NCI-H2107 (cell line): ENCODE data around the gene SEMA5A.
A peak's percentile ranks its signal among the peaks of the same experiment; 100 is the strongest.

ENCODE experiments used
- DNase-seq: peaks from one replicate; lab custom pipeline; 2025; lab: John Stamatoyannopoulos, UW

SEMA5A gene

DNA sequence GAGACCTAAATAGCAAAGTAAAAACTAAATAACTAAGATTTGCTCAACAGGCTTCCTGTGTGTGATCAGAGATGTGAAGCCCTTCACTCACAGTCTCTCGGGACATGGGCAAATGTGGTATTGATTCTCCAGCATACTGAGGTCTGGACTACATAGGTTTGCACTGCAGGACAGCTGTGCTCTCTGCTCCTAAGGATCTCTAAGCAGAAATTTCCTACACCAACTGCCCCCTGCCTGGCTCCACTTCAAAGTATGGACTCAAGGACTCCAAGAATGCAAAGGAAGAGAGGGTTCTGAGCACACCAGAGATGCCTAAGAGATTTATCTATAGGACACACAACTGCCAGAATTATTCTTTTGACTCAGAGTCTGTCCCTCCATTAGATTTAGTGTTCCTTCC lies 487.2 kb downstream of the SEMA5A start:
- DNase-seq: no peak

GRCh38 chr5:9058161-9058560 lies 487.7 kb downstream of the SEMA5A start:
- no peak for DNase-seq

GRCh38 chr5:9057406-9058000 lies 488.4 kb downstream of the SEMA5A start:
- DNase-seq: no peak

DNA sequence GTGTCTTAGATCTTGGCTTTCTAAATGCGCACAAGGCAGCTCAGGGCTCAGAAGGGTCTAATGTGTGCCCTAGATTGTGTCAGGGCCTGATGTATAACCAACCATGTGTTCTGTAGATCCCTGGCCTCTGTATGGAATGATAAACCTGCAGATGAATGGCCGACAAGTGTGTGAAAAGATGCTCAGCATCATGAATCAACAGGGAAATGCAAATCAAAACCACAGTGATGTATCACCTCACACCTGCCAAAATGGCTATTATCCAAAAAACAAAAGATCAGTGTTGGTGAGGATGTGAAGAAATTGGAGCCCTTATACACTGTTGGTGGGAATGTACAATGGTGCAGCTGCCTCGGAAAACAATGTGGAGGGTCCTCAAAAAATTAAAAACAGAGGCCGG lies 489.8 kb downstream of the SEMA5A start:
- DNase-seq: peak; percentile 77

DNA sequence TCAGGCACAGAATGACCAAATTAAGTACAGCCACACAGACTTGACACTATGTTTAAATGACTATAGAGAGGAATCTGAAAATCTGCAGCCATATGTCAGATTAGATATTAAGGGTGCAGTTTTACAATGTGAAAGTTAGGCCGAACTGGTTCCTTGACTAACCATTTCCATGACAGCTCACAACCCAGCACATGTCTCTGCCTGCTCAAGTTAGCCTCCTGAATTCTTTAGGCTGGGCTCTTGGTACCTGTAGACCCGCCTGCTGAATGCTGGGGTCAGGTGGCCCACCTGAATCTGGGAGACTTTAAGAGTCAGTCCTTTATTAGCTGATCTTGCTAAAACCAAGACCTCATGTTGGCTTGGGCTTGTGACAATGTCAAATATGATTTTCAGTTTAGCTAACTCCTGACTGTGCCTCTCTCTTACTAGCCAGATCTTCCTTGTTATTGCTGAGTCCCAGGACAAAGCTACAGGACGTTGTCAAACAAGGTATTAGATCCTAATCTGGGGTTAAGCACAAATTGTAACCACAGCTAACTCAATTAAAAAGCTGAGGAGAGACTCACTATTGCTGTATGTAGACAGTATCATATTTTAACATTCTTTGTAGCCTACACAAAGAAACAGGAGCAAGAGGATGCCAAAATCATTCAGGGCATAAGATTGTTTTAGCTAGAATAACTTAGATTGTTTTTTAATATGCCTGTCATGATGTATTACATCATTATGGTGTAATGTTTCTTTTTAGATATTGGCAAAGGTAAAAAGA lies 490.9 kb downstream of the SEMA5A start:
- DNase-seq: no peak

DNA sequence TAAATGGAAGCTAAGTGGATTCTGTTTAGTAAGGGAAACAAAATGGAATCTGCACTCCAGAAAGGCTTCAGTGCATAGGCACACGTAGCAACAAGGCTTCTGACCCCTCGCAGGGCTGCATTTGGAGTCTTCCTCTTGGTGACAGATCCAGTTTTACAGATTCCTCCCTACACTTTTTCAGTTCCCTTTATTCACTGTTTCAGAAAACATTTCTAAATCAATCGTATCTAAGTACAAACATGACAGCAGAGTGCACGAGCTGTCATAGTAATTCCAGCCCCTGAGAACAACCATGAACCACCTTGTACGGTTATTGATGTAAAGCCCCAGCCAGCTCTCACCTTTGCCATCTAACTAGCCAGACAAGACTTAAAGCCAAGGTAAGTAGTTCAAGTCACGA lies 491.6 kb downstream of the SEMA5A start:
- DNase-seq: no peak

DNA sequence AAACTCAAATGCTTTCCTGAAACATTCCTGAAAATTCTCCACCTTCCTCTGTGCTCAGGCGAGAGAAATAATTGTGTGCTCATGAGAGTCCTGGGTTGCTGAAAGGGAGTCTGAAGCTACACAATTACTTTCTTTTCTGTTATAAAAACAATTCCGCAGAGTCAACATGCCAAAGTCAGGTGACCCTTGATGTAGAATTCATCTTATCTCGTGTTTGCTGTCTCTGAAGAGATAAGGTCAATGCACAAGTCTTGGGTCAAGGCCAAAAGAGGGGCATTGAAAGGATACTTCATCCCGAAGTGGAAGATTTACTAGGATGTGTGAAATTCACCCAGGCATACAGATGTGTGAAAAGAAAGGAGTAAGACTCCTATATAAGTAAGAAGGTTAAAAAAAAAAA lies 493.5 kb downstream of the SEMA5A start:
- DNase-seq: no peak

DNA sequence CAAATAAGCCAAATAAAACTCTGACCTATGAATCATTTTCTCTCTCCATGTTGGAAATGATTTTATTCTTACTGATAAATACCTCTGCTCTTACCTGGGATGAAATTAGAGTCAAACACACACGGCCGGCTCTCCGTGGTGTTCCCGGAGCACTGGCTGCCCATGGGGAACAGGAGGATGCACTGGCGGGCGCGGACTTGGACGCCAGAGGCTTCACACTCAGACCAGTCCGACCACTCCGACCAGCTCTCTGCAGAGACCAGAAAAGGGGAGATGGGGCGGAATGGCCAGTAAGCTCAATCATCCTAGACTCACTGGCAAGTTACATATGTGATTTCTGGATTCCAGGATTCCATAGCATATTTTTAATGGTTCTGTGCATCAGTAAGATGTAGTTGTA lies 494.1 kb downstream of the SEMA5A start:
- no peak for DNase-seq

GRCh38 chr5:9047932-9048331 lies 497.9 kb downstream of the SEMA5A start:
- DNase-seq: no peak

- DNase-seq: no peak
Observed at GRCh38 chr5:9046756-9047481, 499.0 kb downstream of the SEMA5A start.

- no peak for DNase-seq
Observed at GRCh38 chr5:9045946-9046345, 499.9 kb downstream of the SEMA5A start.

DNA sequence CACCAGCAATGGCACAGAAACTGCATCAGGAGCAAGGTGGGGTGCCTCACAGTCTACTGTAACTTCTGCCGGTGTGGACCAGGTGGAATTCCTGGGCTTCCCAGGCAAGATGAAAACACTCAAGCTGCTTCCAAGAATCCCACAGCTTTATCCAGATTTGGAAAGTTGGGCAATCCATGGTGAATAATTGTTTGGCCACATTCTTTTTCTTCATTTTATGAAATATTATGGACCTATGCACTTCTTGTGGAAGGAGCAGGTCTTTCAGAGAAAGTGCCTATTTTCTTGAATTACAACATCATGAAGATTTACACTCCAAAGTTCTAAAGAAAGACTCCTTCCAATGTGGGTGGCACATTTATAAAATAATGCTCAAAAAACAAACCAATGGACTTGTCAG lies 503.6 kb downstream of the SEMA5A start:
- DNase-seq: no peak

DNA sequence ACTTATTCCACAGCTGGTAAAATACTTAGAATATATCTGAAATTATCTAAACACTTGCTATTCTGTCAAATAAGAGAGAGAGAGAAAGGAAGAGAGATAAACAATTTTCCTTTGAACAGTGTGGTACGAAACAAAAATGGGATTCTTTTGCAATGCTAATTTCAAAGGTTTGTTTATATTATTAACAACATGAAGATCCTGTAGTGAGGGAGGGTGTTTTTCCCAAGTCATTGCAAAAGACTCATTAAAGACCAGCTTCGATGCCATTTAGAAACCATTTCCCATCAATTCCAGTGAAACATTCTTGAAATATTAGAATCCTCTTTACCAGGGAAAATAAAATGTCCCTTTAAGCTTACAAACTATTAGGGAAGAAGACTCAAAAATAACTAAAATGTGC lies 505.4 kb downstream of the SEMA5A start:
- DNase-seq: no peak

DNA sequence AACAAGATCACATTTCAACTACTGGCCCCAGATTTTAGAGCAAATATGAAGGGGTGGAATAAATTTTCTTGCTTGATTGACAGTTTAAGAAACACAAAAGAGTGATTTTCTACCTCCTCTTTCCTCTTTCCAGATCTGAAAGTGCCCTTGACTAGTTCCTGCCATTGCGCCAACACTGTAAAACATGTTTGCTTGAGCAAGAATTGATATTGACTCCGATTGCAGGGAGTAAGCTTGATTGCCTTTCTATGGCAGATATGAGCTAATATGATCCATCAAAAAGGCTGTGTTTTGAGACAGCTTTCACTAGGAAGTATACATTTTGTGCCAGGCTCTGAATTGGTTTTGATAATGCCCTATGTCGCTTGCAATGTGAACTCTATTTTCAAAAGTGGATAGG lies 508.8 kb downstream of the SEMA5A start:
- peak; percentile 8 for DNase-seq

DNA sequence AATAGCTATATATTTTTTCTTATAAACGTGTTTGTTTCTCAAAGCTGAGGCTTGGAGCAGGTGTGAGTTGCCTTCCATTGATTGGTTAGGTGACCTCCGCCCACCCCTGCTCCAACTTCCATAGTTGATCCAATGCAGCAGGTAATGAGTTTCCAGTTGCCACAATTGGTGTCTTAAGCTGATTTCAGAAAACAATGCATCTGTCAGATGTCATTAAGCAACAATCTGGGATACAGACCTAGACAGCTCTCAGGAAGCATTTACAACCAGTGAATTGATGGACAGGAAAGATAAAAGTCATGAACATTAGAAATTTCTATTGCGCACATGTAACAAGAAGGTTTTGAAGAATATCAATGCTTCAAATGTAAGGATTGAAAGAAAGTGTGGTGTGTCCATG lies 510.5 kb downstream of the SEMA5A start:
- no peak for DNase-seq

GRCh38 chr5:9034649-9035048 lies 511.2 kb downstream of the SEMA5A start:
- no peak for DNase-seq

DNA sequence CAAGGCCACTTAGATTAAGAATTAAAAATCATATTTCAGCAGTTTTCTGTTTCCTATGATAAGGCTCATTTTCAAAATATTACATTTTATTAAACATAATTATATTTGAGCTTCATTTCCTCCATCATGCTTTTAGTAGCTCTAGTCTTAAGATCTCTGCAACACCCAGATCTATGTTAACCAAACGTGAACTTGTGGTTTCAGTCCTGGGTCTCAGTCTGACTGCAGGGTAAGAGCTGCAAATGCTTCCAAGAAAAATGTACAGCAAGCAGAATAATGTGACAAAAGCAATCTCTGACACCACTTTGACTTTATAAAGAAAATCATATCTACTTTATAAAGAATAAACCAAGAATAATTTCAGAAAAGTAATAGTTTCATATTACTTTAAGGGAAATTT lies 512.4 kb downstream of the SEMA5A start:
- DNase-seq: no peak

- no peak for DNase-seq
Observed at GRCh38 chr5:9025942-9026341, 519.9 kb downstream of the SEMA5A start.

GRCh38 chr5:9020996-9021395 lies 524.9 kb downstream of the SEMA5A start:
- DNase-seq: no peak

DNA sequence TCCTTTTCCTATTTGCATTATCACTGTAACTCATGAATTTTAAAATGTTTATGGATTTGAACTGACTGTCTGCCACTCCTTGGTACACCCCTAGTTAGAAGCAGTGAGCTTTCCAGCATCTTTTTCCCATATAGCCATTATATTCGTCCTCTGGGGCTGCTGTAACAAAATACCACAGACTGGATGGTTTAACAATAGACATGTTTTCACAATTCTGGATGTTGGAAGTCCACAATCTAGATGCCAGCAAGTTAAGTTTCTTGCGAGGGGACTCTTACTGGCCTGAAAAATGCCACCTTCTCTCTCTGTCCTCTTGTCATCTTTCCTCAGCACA lies 530.0 kb downstream of the SEMA5A start:
- DNase-seq: no peak

DNA sequence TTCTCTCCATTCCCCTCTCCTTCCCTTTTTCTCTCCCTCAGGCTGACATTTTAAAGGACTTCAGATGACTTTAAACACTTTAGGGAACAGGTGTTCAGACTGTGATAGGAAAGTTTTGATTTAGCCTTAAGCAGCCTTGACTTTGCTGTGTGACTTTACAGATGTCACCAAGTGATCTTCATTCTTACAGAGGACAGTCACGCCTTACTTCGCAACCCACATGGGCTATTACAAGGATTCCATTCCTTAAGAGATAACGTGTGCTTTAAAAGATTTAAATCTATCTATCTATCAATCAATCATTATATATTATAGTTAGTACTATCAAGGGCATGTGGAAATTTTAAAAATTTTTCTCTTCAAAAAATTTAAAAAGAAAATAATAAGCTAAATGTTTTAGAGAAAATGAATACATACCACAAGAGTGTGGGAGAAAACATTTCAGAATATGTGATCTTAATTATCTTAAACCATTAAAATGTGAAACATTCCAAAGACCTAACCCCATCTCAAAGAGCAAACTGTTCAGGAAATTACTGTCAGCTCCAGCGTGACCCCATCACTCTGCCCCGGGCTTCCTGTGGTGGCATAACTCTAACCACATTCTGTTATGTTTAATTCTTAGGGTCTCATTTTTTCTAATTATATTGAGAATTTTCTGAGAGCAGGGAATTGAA lies 530.5 kb downstream of the SEMA5A start:
- no peak for DNase-seq

DNA sequence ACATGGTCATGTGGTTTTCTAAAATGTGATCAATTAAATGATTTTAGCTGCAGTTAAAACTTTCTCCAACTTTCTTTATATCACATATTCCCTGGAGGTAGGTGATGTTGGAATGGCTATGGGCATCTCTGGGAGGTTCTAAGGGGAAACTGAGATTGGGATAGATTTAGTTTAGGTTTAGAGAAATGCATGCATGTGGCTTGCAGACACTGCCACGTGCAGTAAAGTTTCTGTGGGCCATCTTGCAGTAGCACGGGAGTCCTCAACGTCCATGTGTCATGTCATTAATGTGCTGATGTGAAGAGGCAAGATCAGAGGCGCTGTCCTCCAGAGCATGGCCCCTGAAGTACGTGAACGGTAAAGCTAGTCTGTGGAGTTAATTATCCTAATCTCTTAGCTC lies 532.7 kb downstream of the SEMA5A start:
- DNase-seq: no peak
